DOHH2 (cell line): ENCODE data around the gene CDHR1.

Experiments
- EZH2phosphoT487 ChIP-seq: fragments of 200-600 bp; sonication (generic); IDR thresholded peaks from 2 replicates; pipeline ENCODE4 v1.6.1; 2017; ENCODE audit warnings: borderline replicate concordance, mild to moderate bottlenecking, antibody characterized with exemption, low read length, moderate library complexity, mixed read lengths
- TF ChIP-seq, protein P1 (sequence below): fragments of 200-600 bp; sonication (generic); IDR thresholded peaks from one replicate; pipeline ENCODE4 v1.5.1; 2014; ENCODE audit warnings: antibody characterized with exemption, mild to moderate bottlenecking, low read depth, low read length; ENCODE audit not compliant: poor library complexity, severe bottlenecking

GRCh38 chr10:84235096-84235495, 40.8 kb downstream of the CDHR1 start:
- TF ChIP-seq EZH2phosphoT487, result no peak
- TF ChIP-seq, protein P1, sequence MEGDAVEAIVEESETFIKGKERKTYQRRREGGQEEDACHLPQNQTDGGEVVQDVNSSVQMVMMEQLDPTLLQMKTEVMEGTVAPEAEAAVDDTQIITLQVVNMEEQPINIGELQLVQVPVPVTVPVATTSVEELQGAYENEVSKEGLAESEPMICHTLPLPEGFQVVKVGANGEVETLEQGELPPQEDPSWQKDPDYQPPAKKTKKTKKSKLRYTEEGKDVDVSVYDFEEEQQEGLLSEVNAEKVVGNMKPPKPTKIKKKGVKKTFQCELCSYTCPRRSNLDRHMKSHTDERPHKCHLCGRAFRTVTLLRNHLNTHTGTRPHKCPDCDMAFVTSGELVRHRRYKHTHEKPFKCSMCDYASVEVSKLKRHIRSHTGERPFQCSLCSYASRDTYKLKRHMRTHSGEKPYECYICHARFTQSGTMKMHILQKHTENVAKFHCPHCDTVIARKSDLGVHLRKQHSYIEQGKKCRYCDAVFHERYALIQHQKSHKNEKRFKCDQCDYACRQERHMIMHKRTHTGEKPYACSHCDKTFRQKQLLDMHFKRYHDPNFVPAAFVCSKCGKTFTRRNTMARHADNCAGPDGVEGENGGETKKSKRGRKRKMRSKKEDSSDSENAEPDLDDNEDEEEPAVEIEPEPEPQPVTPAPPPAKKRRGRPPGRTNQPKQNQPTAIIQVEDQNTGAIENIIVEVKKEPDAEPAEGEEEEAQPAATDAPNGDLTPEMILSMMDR, result no peak
